HepG2 (cell line): ENCODE measurements around the gene IGFBP6. TPM values are rescaled to one million over a fixed set of nuclear protein-coding genes. Genes with fewer than 3 reads are reported as not detected.

Source experiments
- ASH2L ChIP-seq: fragments of 300-600, 200-600 bp; sonication (generic); IDR thresholded peaks from 2 replicates; pipeline ENCODE4 v1.7.0; 2017; ENCODE audit warnings: low read depth, mild to moderate bottlenecking, moderate library complexity, mixed read lengths, low read length; ENCODE audit not compliant: insufficient read length
- CEBPB ChIP-seq: IDR thresholded peaks from 2 replicates; pipeline ENCODE4 v1.6.1; 2011; ENCODE audit warnings: low read depth, low read length, improper control_type of control experiment, borderline replicate concordance
- JARID2 ChIP-seq: sonication (generic); formaldehyde crosslinking; IDR thresholded peaks from 2 replicates; pipeline ENCODE4 v1.8.1; 2023; ENCODE audit warnings: missing genetic modification reagents, inconsistent platforms; ENCODE audit not compliant: insufficient replicate concordance
- MEF2D ChIP-seq: sonication (generic); formaldehyde crosslinking; IDR thresholded peaks from 2 replicates; pipeline ENCODE4 v1.5.1; 2020; ENCODE audit warnings: mild to moderate bottlenecking, missing genetic modification reagents
- NBN ChIP-seq: fragments of 450-650 bp; conservative IDR thresholded peaks from 2 replicates; pipeline ENCODE4 v1.6.1; 2017
- NFYC ChIP-seq: IDR thresholded peaks from 2 replicates; pipeline ENCODE4 v1.6.1; 2016; ENCODE audit warnings: missing genetic modification reagents, missing compliant biosample characterization
- NR2F6 ChIP-seq, 2 experiments: IDR thresholded peaks; 2 replicates each; pipeline ENCODE4 v1.6.1; 2016; ENCODE audit warnings: antibody characterized with exemption in 1 of 2, mild to moderate bottlenecking in 1 of 2
- PREB ChIP-seq: sonication (generic); formaldehyde crosslinking; IDR thresholded peaks from 2 replicates; pipeline ENCODE4 v1.4.0; 2020; ENCODE audit warnings: missing genetic modification reagents
- TERF1 ChIP-seq: sonication (generic); formaldehyde crosslinking; IDR thresholded peaks from 2 replicates; pipeline ENCODE4 v1.8.0; 2022; ENCODE audit warnings: mild to moderate bottlenecking, missing genetic modification reagents, moderate library complexity
- ZBED4 ChIP-seq: sonication (generic); formaldehyde crosslinking; IDR thresholded peaks from 2 replicates; pipeline ENCODE4 v1.4.0; 2020; ENCODE audit warnings: missing genetic modification reagents, borderline replicate concordance
- ZGPAT ChIP-seq: IDR thresholded peaks from 2 replicates; pipeline ENCODE4 v1.6.1; 2016; ENCODE audit warnings: mild to moderate bottlenecking
- ZNF513 ChIP-seq: sonication (generic); formaldehyde crosslinking; conservative IDR thresholded peaks from 2 replicates; pipeline ENCODE4 v1.5.0; 2020; ENCODE audit warnings: missing genetic modification reagents
- ZNF652 ChIP-seq: IDR thresholded peaks from 2 replicates; pipeline ENCODE4 v1.6.1; 2016; ENCODE audit warnings: low read depth, borderline replicate concordance
- ZNF782 ChIP-seq: sonication (generic); formaldehyde crosslinking; IDR thresholded peaks from 2 replicates; pipeline ENCODE4 v1.4.0; 2020; ENCODE audit warnings: missing genetic modification reagents, mild to moderate bottlenecking, borderline replicate concordance
- ZNF790 ChIP-seq: sonication (generic); formaldehyde crosslinking; IDR thresholded peaks from 2 replicates; pipeline ENCODE4 v1.8.0; 2022; ENCODE audit warnings: missing genetic modification reagents, mild to moderate bottlenecking, borderline replicate concordance
- ZNF800 ChIP-seq: sonication (generic); formaldehyde crosslinking; IDR thresholded peaks from 2 replicates; pipeline ENCODE4 v1.4.0; 2020; ENCODE audit warnings: missing genetic modification reagents
- polyA plus RNA-seq, 8 experiments: library from polyadenylated mRNA; depleted of rRNA in 3 of 8; stranded (reverse) in 7 of 8; unstranded in 1 of 8; fragments of >200 nt; fragmentation: Illumina TruSeq in 4 of 8; extraction: Trizol in 4 of 8; gene quantifications; 2 replicates each; pipeline versions ENCODE4 v1.2.1 to v1.2.3, GENCODE V29; 2011 to 2016; ENCODE audit warnings: low read depth in 4 of 8, missing spikeins in 1 of 8, mixed read lengths in 1 of 8; ENCODE audit not compliant: insufficient read depth in 1 of 8
- total RNA-seq, 5 experiments: library from RNA; depleted of rRNA; stranded (reverse); fragments of >200 nt; fragmentation: Illumina TruSeq; extraction: Trizol; gene quantifications; 2 replicates each; pipeline ENCODE4 v1.2.3, GENCODE V29; 2016; ENCODE audit warnings: low read depth in 1 of 5

The IGFBP6 gene
- total and polyA plus RNA-seq, 2 of the 13 experiments (the other 11 are each of a cell fraction or from before 2014, with no cell fraction given) = 3.9 to 25.2 TPM

GRCh38 chr12:53061404-53062010 is 36.0 kb upstream of the IGFBP6 start (continued):
- TF ChIP-seq ZBED4 (CRISPR knock-in tag) (peak; percentile 19; the same call in 1 of the 2 replicates), CEBPB (no peak), MEF2D (CRISPR knock-in tag) (peak; percentile 50; the same call in 1 of the 2 replicates), ZNF790 (CRISPR knock-in tag) (no peak), NBN (no peak), ZNF800 (CRISPR knock-in tag) (0 out of 2 replicates have a peak, but pooled peaks have one; percentile 22), ZNF652 (CRISPR knock-in tag) (no peak), NFYC (CRISPR knock-in tag) (no peak), ASH2L (peak; percentile 24), ZGPAT (peak; percentile 75), PREB (no peak), ZNF782 (CRISPR knock-in tag) (no peak), ZNF513 (CRISPR knock-in tag) (no peak), NR2F6 (IDR thresholded peaks at IDR 0.05) (peak; percentile 51; the same call in 1 of the 2 replicates), NR2F6 (CRISPR knock-in tag; IDR thresholded peaks at IDR 0.05) (peak; percentile 61; the same call in 1 of the 2 replicates), TERF1 (CRISPR knock-in tag) (no peak), JARID2 (no peak)
